HCT116 (cell line): ENCODE measurements around the gene HGF. TPM values are rescaled to one million over a fixed set of nuclear protein-coding genes. Genes with fewer than 3 reads are reported as not detected.

Experiments used
- ATF3 ChIP-seq: IDR thresholded peaks from 2 replicates; pipeline ENCODE4 v1.6.1; 2012
- CBX3 ChIP-seq: IDR thresholded peaks from 2 replicates; pipeline ENCODE4 v1.6.1; 2012; ENCODE audit warnings: low read depth
- EGR1 ChIP-seq: IDR thresholded peaks from 2 replicates; pipeline ENCODE4 v1.6.1; 2012; ENCODE audit warnings: low read depth
- EZH2 ChIP-seq: fragments of 200-600 bp; sonication (generic); IDR thresholded peaks from 2 replicates; pipeline ENCODE4 v1.6.1; 2017; ENCODE audit warnings: antibody characterized with exemption, mixed run types
- FOSL1 ChIP-seq: IDR thresholded peaks from 2 replicates; pipeline ENCODE4 v1.6.1; 2012; ENCODE audit warnings: low read depth
- JUND ChIP-seq: IDR thresholded peaks from 2 replicates; pipeline ENCODE4 v1.6.1; 2012
- POLR2A ChIP-seq: IDR thresholded peaks from 2 replicates; pipeline ENCODE4 v1.7.0; 2011; ENCODE audit warnings: borderline replicate concordance; ENCODE audit not compliant: insufficient read depth, insufficient read length; ENCODE audit errors: extremely low read depth
- RAD21 ChIP-seq: IDR thresholded peaks from 2 replicates; pipeline ENCODE4 v1.6.1; 2012; ENCODE audit warnings: low read depth, mild to moderate bottlenecking
- REST ChIP-seq: IDR thresholded peaks from 2 replicates; pipeline ENCODE4 v1.6.1; 2012; ENCODE audit warnings: low read depth
- SIN3A ChIP-seq: IDR thresholded peaks from 2 replicates; pipeline ENCODE4 v1.6.1; 2012; ENCODE audit warnings: low read depth
- SRF ChIP-seq: IDR thresholded peaks from 2 replicates; pipeline ENCODE4 v1.6.1; 2012; ENCODE audit warnings: low read depth
- TCF7L2 ChIP-seq: IDR thresholded peaks from 2 replicates; pipeline ENCODE4 v1.7.0; 2011; ENCODE audit warnings: borderline replicate concordance, inconsistent platforms; ENCODE audit not compliant: insufficient read depth, insufficient read length; ENCODE audit errors: extremely low read depth
- ZBTB33 ChIP-seq: IDR thresholded peaks from 2 replicates; pipeline ENCODE4 v1.6.1; 2011; ENCODE audit warnings: mild to moderate bottlenecking, low read length, moderate library complexity; ENCODE audit not compliant: insufficient replicate concordance; ENCODE audit errors: extremely low read depth
- ZFX ChIP-seq: fragments of 450-650 bp; IDR thresholded peaks from 2 replicates; pipeline ENCODE4 v1.6.1; 2017
- total RNA-seq: library from RNA; stranded (reverse); gene quantifications from one replicate; pipeline ENCODE4 v1.2.1, GENCODE V29; 2021; ENCODE audit not compliant: unreplicated experiment

Gene HGF
- total RNA-seq, 1 experiment from 2014 or later = 0.15 TPM

GRCh38 chr7:81662531-81662930 lies 107.3 kb downstream of the HGF start (continued):
- TF ChIP-seq REST (no peak), SIN3A (no peak), ZFX (no peak), ZBTB33 (no peak), ATF3 (no peak), FOSL1 (no peak), POLR2A (no peak), JUND (no peak), EGR1 (no peak), TCF7L2 (no peak), EZH2 (no peak), CBX3 (no peak), RAD21 (no peak), SRF (no peak)
